Measurements from ENCODE around the gene ST6GALNAC4. TPM values are rescaled to one million over a fixed set of nuclear protein-coding genes. Genes with fewer than 3 reads are reported as not detected.
A peak's percentile ranks its signal among the peaks of the same experiment; 100 is the strongest.

Gene ST6GALNAC4
- total and polyA plus RNA-seq, 9 of the 15 experiments (the other 6 are each of a cell fraction or from before 2014, with no cell fraction given): 2.6 to 43.1 (median 15.4) TPM

DNA sequence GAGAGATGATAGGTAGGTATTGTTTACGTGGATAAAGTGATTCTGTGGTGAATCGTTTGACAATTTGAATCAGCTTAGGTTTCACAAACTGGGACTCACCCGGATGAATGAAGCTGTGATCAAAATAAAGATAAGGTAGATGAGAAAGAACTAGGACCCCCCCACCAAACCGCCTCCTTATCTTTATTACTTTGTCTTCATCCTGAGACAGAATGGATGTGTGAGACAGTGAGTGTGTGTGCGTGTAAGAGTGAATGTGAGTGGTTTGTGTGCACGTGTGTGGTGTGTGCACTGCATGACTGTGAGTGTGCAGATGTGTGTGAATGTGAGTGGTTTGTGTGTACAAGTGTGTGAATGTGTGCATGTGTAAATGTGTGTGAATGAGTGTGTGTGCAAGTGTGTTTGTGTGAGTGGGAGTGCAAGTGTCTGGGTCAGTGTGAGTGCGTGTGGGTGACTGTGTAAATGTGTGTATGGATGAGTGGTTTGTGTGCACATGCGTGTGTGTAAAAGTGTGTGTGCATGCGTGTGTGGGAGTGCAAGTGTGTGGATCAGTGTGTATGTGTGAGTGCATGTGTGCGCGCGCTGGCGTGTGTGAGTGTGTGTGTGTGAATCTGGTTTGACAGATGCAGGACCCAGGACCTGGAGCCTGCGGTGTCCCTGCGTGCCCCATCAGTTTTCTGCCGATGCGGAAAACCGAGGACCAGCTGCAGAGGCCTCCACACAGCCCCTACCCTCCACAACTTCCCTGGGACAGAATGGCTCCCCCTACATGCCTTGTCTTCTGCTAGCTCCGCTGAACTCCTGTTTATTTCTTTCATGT, 51.0 kb downstream of the ST6GALNAC4 start (continued):
- TF ChIP-seq, protein P1, sequence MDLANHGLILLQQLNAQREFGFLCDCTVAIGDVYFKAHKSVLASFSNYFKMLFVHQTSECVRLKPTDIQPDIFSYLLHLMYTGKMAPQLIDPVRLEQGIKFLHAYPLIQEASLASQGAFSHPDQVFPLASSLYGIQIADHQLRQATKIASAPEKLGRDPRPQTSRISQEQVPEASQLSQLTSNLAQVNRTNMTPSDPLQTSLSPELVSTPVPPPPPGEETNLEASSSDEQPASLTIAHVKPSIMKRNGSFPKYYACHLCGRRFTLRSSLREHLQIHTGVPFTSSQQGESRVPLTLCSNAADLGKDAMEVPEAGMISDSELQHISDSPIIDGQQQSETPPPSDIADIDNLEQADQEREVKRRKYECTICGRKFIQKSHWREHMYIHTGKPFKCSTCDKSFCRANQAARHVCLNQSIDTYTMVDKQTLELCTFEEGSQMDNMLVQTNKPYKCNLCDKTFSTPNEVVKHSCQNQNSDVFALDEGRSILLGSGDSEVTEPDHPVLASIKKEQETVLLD (IDR thresholded peaks at IDR 0.05): peak; percentile 82; the same call in 1 of the 2 replicates
- peak; percentile 37; the same call in 1 of the 2 replicates for TF ChIP-seq PKNOX1 (IDR thresholded peaks at IDR 0.05)
- no peak for TF ChIP-seq CEBPG (CRISPR knock-in tag; IDR thresholded peaks at IDR 0.05)
- TF ChIP-seq CEBPG (tag; conservative IDR thresholded peaks at IDR 0.05 in 1 of 2, IDR thresholded peaks at IDR 0.05 in 1 of 2): no peak
- no peak for TF ChIP-seq FOSL1 (tag; conservative IDR thresholded peaks at IDR 0.05)
- TF ChIP-seq, protein P2, sequence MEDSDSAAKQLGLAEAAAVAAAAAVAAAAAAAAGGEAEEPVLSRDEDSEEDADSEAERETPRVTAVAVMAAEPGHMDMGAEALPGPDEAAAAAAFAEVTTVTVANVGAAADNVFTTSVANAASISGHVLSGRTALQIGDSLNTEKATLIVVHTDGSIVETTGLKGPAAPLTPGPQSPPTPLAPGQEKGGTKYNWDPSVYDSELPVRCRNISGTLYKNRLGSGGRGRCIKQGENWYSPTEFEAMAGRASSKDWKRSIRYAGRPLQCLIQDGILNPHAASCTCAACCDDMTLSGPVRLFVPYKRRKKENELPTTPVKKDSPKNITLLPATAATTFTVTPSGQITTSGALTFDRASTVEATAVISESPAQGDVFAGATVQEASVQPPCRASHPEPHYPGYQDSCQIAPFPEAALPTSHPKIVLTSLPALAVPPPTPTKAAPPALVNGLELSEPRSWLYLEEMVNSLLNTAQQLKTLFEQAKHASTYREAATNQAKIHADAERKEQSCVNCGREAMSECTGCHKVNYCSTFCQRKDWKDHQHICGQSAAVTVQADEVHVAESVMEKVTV (CRISPR knock-in tag; IDR thresholded peaks at IDR 0.05): no peak
- TF ChIP-seq, protein P3, sequence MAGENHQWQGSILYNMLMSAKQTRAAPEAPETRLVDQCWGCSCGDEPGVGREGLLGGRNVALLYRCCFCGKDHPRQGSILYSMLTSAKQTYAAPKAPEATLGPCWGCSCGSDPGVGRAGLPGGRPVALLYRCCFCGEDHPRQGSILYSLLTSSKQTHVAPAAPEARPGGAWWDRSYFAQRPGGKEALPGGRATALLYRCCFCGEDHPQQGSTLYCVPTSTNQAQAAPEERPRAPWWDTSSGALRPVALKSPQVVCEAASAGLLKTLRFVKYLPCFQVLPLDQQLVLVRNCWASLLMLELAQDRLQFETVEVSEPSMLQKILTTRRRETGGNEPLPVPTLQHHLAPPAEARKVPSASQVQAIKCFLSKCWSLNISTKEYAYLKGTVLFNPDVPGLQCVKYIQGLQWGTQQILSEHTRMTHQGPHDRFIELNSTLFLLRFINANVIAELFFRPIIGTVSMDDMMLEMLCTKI (IDR thresholded peaks at IDR 0.05; ENCODE audit: partially characterized antibody): no peak
- TF ChIP-seq CGGBP1 (CRISPR knock-in tag; IDR thresholded peaks at IDR 0.05): no peak
- no peak for TF ChIP-seq ETV6 (IDR thresholded peaks at IDR 0.05; ENCODE audit: borderline replicate concordance in 1 of 2, low read depth in 2 of 2, low read length in 1 of 2)
- no peak for TF ChIP-seq ETV6 (CRISPR knock-in tag; IDR thresholded peaks at IDR 0.05; ENCODE audit: borderline replicate concordance)
- TF ChIP-seq, protein P4, sequence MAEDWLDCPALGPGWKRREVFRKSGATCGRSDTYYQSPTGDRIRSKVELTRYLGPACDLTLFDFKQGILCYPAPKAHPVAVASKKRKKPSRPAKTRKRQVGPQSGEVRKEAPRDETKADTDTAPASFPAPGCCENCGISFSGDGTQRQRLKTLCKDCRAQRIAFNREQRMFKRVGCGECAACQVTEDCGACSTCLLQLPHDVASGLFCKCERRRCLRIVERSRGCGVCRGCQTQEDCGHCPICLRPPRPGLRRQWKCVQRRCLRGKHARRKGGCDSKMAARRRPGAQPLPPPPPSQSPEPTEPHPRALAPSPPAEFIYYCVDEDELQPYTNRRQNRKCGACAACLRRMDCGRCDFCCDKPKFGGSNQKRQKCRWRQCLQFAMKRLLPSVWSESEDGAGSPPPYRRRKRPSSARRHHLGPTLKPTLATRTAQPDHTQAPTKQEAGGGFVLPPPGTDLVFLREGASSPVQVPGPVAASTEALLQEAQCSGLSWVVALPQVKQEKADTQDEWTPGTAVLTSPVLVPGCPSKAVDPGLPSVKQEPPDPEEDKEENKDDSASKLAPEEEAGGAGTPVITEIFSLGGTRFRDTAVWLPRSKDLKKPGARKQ (CRISPR knock-in tag; IDR thresholded peaks at IDR 0.05): no peak
- TF ChIP-seq ESRRB (CRISPR knock-in tag; IDR thresholded peaks at IDR 0.05; ENCODE audit: borderline replicate concordance): no peak
- TF ChIP-seq ZNF778 (CRISPR knock-in tag; IDR thresholded peaks at IDR 0.05): no peak
- TF ChIP-seq CBFA2T2 (conservative IDR thresholded peaks at IDR 0.05): no peak
- no peak for TF ChIP-seq CSDE1 (IDR thresholded peaks at IDR 0.05)
- no peak for TF ChIP-seq HNRNPUL1 (IDR thresholded peaks at IDR 0.05; ENCODE audit: low read length)
- TF ChIP-seq, protein P5, sequence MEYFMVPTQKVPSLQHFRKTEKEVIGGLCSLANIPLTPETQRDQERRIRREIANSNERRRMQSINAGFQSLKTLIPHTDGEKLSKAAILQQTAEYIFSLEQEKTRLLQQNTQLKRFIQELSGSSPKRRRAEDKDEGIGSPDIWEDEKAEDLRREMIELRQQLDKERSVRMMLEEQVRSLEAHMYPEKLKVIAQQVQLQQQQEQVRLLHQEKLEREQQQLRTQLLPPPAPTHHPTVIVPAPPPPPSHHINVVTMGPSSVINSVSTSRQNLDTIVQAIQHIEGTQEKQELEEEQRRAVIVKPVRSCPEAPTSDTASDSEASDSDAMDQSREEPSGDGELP (CRISPR knock-in tag; IDR thresholded peaks at IDR 0.05; ENCODE audit: borderline replicate concordance): peak; percentile 46; the same call in 1 of the 2 replicates
